GM10266 (cell line): ENCODE measurements around the gene LSP1.
"Not testable (repeated sequence)": the region's sequence is repeated elsewhere in the genome, so short reads cannot be mapped to it uniquely, and the experiment has no call there.

Source experiments
- DNase-seq: peaks from one replicate; pipeline ENCODE4 v3.0.0; 2012; ENCODE audit errors: extremely low spot score
- CTCF ChIP-seq: IDR thresholded peaks from 2 replicates; pipeline ENCODE4 v1.5.1; 2012; ENCODE audit warnings: mild to moderate bottlenecking, low read depth; ENCODE audit not compliant: control insufficient read depth, insufficient read depth; ENCODE audit errors: missing control alignments

The LSP1 gene

GRCh38 chr11:1936781-1937615 lies 84.1 kb downstream of the LSP1 start:
- TF ChIP-seq CTCF: no peak

GRCh38 chr11:1937616-1938342 lies 84.9 kb downstream of the LSP1 start:
- no peak for TF ChIP-seq CTCF
- DNase-seq: no peak

More at GRCh38 chr11:1936781-1937615, 84.1 kb downstream of the LSP1 start:
- DNase-seq: no peak

GRCh38 chr11:1938343-1939005 lies 85.6 kb downstream of the LSP1 start:
- TF ChIP-seq CTCF: no peak
- no peak for DNase-seq

- no peak for TF ChIP-seq CTCF
- peak; percentile 47 for DNase-seq
Measured at GRCh38 chr11:1939006-1939625, 86.2 kb downstream of the LSP1 start.

- DNase-seq: not testable (repeated sequence)
Measured at GRCh38 chr11:1939788-1940187, 86.9 kb downstream of the LSP1 start.
